K562 (cell line): ENCODE results near the gene FZD10. TPM values are rescaled to one million over a fixed set of nuclear protein-coding genes. Genes with fewer than 3 reads are reported as not detected.

Experiments
- ATAC-seq: fragments of 200-7000 bp; cut with Tn5 transposase; 3 replicates; pipeline ENCODE4 v1.9.1; 2020; ENCODE audit warnings: moderate library complexity
- BruUV-seq: library from RNA; stranded (reverse); fragments of 400-500 nt; replicated peaks from 2 replicates; lab custom pipeline; 2021; lab: Mats Ljungman, UMichigan
- CTCF ChIA-PET: fragments of 300-600 bp; formaldehyde crosslinking; extraction: SDS; loops from one replicate; lab custom pipeline; 2021; ENCODE audit warnings: low intra/inter-chr PET ratio; lab: Yijun Ruan, JAX
- POLR2A ChIA-PET: fragments of 300-600, 350-650 bp; sonication (Branson Sonifier 250); formaldehyde crosslinking; extraction: SDS; loops from one replicate; lab custom pipeline; 2021; ENCODE audit warnings: antibody characterized with exemption, inconsistent platforms; lab: Yijun Ruan, JAX
- DNase-seq, 4 experiments: peaks; one replicate each; pipeline versions ENCODE4 v3.0.0 to v3.0.0-alpha.2; 2011 to 2018; ENCODE audit warnings: low spot score in 3 of 4, mixed read lengths in 3 of 4; ENCODE audit errors: extremely low read depth in 1 of 4
- FAIRE-seq: peaks from 2 replicates; lab custom pipeline; 2011; peaks lifted over from hg19 to GRCh38; lab: Jason Lieb, UNC
- H2AFZ ChIP-seq: 2 replicates; pipeline ENCODE4 v1.6.0; 2011; ENCODE audit warnings: low read depth, low read length, control low read depth, inconsistent platforms
- H3K27ac ChIP-seq: fragments of 200-600 bp; 3 replicates; pipeline ENCODE4 v1.8.0; 2011; ENCODE audit warnings: low read depth, mild to moderate bottlenecking, control low read depth, inconsistent platforms, low read length, moderate library complexity, mixed read lengths; ENCODE audit errors: extremely low read depth
- H3K27me3 ChIP-seq, 2 experiments: fragments of 300-600 bp in 1 of 2; 2 replicates in 1 of 2; 3 replicates in 1 of 2; pipeline versions ENCODE4 v1.6.0 to v1.8.0; 2011; ENCODE audit warnings: inconsistent platforms in 2 of 2, low read length in 2 of 2, mild to moderate bottlenecking in 1 of 2, mixed read lengths in 1 of 2, moderate library complexity in 1 of 2; ENCODE audit not compliant: control insufficient read depth in 2 of 2, insufficient read depth in 2 of 2
- H3K36me3 ChIP-seq: fragments of 300-600 bp; 3 replicates; pipeline ENCODE4 v1.8.0; 2011; ENCODE audit warnings: mild to moderate bottlenecking, low read length, inconsistent platforms; ENCODE audit not compliant: control insufficient read depth, insufficient read depth
- H3K4me1 ChIP-seq, 2 experiments: fragments of 200-600 bp in 1 of 2; replicated peaks in 1 of 2; 2 replicates in 1 of 2; 3 replicates in 1 of 2; pipeline versions ENCODE4 v1.5.1 to v1.8.0; 2011; ENCODE audit warnings: inconsistent platforms in 2 of 2, low read length in 2 of 2, mild to moderate bottlenecking in 1 of 2, mixed read lengths in 1 of 2, moderate library complexity in 1 of 2; ENCODE audit not compliant: control insufficient read depth in 2 of 2, insufficient read depth in 2 of 2
- H3K4me2 ChIP-seq: 2 replicates; pipeline ENCODE4 v1.6.1; 2011; ENCODE audit warnings: low read length, control low read depth, inconsistent platforms, mixed read lengths; ENCODE audit not compliant: insufficient read depth
- H3K4me3 ChIP-seq: fragments of 200-600 bp; sonication (generic), shearing (Covaris generic); 2 replicates; pipeline ENCODE4 v1.5.1; 2016; ENCODE audit warnings: control low read depth, inconsistent platforms
- H3K79me2 ChIP-seq: fragments of 200-600 bp; 3 replicates; pipeline ENCODE4 v1.8.0; 2011; ENCODE audit warnings: low read length, inconsistent platforms; ENCODE audit not compliant: control insufficient read depth, insufficient read depth
- H3K9ac ChIP-seq, 2 experiments: 2 replicates each; pipeline versions ENCODE4 v1.6.0 to v1.6.1; 2011; ENCODE audit warnings: low read depth in 2 of 2, low read length in 2 of 2, control low read depth in 1 of 2, inconsistent platforms in 1 of 2, mild to moderate bottlenecking in 1 of 2, mixed read lengths in 1 of 2; ENCODE audit not compliant: insufficient read depth in 1 of 2
- H3K9me1 ChIP-seq: one replicate; pipeline ENCODE4 v1.6.0; 2011; ENCODE audit warnings: inconsistent platforms, mild to moderate bottlenecking, low read length, moderate library complexity; ENCODE audit not compliant: control insufficient read depth, insufficient read depth
- H3K9me3 ChIP-seq: replicated peaks from 2 replicates; pipeline ENCODE4 v1.5.1; 2011; ENCODE audit warnings: low read depth, low read length, inconsistent platforms; ENCODE audit not compliant: control insufficient read depth, insufficient read depth
- H4K20me1 ChIP-seq: replicated peaks from 2 replicates; pipeline ENCODE4 v1.6.1; 2011; ENCODE audit warnings: low read length, inconsistent platforms, mixed read lengths; ENCODE audit not compliant: control insufficient read depth, insufficient read depth
- ARID3B ChIP-seq: fragments of 250-450 bp; sonication (Bioruptor Pico); IDR thresholded peaks from 2 replicates; pipeline ENCODE4 v1.4.0; 2020; ENCODE audit warnings: borderline replicate concordance
- EWSR1 ChIP-seq: fragments of 450-650 bp; IDR thresholded peaks from 2 replicates; pipeline ENCODE4 v1.6.1; 2018; ENCODE audit warnings: borderline replicate concordance, mild to moderate bottlenecking, low read depth, moderate library complexity; ENCODE audit not compliant: partially characterized antibody
- IRF2 ChIP-seq: sonication (generic); formaldehyde crosslinking; IDR thresholded peaks from 2 replicates; pipeline ENCODE4 v1.8.1; 2022; ENCODE audit warnings: mild to moderate bottlenecking, missing genetic modification reagents
- PCBP2 ChIP-seq: fragments of 200-400 bp; formaldehyde crosslinking; IDR thresholded peaks from 2 replicates; pipeline ENCODE4 v1.6.1; 2018; ENCODE audit warnings: low read length, low read depth, mild to moderate bottlenecking, moderate library complexity; ENCODE audit not compliant: poor library complexity, severe bottlenecking
- TARDBP ChIP-seq: fragments of 450-650 bp; IDR thresholded peaks from 2 replicates; pipeline ENCODE4 v1.6.1; 2016
- ZNF232 ChIP-seq: sonication (generic); formaldehyde crosslinking; IDR thresholded peaks from 2 replicates; pipeline ENCODE4 v1.8.0; 2022; ENCODE audit warnings: mild to moderate bottlenecking, missing genetic modification reagents
- WGBS: fragments of 100-300 bp; shearing (Covaris generic); methylation state at CpG from one replicate; pipeline ENCODE4 v1.1.6; 2016; ENCODE audit warnings: low coverage, mixed read lengths; ENCODE audit not compliant: insufficient coverage; ENCODE audit errors: missing lambda C conversion rate; 5-methylcytosine and 5-hydroxymethylcytosine counted together
- in situ Hi-C: fragments of 300-500 bp; cut with MboI; formaldehyde crosslinking; loops from 4 replicates; pipeline ENCODE4 v1.15.0; 2018; ENCODE audit warnings: inconsistent platforms, mixed read lengths
- intact Hi-C: fragments of 100-400 bp; cut with micrococcal nuclease; formaldehyde crosslinking; loops from 2 replicates; pipeline ENCODE4 v1.14.2; 2022
- polyA plus RNA-seq, 8 experiments: library from polyadenylated mRNA; depleted of rRNA in 4 of 8; stranded (reverse) in 5 of 8; unstranded in 3 of 8; fragments of >200 nt; fragmentation: Nextera tagmentation in 2 of 8; fragmentation: Illumina TruSeq in 1 of 8; extraction: Ambion mirVana in 2 of 8; extraction: Trizol in 1 of 8; gene quantifications; 2 replicates each; pipeline versions ENCODE4 v1.2.1 to v1.2.3, GENCODE V29; 2011 to 2014; ENCODE audit warnings: inconsistent platforms in 1 of 8, missing spikeins in 1 of 8
- total RNA-seq, 7 experiments: library from RNA; depleted of rRNA in 6 of 7; stranded (reverse); fragments of >200 nt in 6 of 7; fragmentation: Illumina TruSeq in 2 of 7; extraction: Trizol in 2 of 7; gene quantifications; 2 replicates each; pipeline versions ENCODE4 v1.2.1 to v1.2.3, GENCODE V29; 2011 to 2021; ENCODE audit warnings: low replicate concordance in 1 of 7

The FZD10 gene
- total and polyA plus RNA-seq, 9 of the 15 experiments (the other 6 are each of a cell fraction or from before 2014, with no cell fraction given), result not detected

GRCh38 chr12:130130346-130130745 is 31.9 kb upstream of the FZD10 start:
- no peak for TF ChIP-seq IRF2
- TF ChIP-seq EWSR1, result no peak
- TF ChIP-seq ZNF232, result no peak
- no peak for TF ChIP-seq TARDBP
- no peak for TF ChIP-seq ARID3B (CRISPR knock-in tag)
- no peak for TF ChIP-seq PCBP2
- no peaks in the 10 kb centered on the region for H3K36me3 ChIP-seq
- H3K9ac ChIP-seq, result no peak overlapping the region
- FAIRE-seq (no peak), DNase-seq (no peak), ATAC-seq (no peak)
- no peak overlapping the region for H3K27ac ChIP-seq
- BruUV-seq, result no TSS peak
- POLR2A ChIA-PET, result no interaction called here
- H3K9me3 ChIP-seq, result no peaks in the 10 kb centered on the region
- H3K4me3 ChIP-seq, result no peak overlapping the region
- H4K20me1 ChIP-seq, result no peaks in the 10 kb centered on the region
- CTCF ChIA-PET, result no interaction called here
- in situ Hi-C loops (no loop called here), intact Hi-C loops (no loop called here)
- WGBS, result 0% methylated on average over 6 of the region's 6 CpGs
- no peaks in the 10 kb centered on the region for H3K4me1 ChIP-seq
- peaks cover 0 to 25% of the 10 kb centered on the region in 2 experiments; a peak in 2 of 5 replicates for H3K27me3 ChIP-seq
- no peaks in the 10 kb centered on the region for H3K79me2 ChIP-seq
- H3K4me2 ChIP-seq, result no peak overlapping the region
- H3K9me1 ChIP-seq, result no peaks in the 10 kb centered on the region
- H2AFZ ChIP-seq, result no peak overlapping the region
